GM19193 (cell line): ENCODE data around the gene DBN1.

Experiments used
- POLR2A ChIP-seq: IDR thresholded peaks from 4 replicates; pipeline ENCODE4 v1.6.1; 2011; ENCODE audit not compliant: insufficient read depth, insufficient read length; ENCODE audit errors: extremely low read depth

Gene DBN1

DNA sequence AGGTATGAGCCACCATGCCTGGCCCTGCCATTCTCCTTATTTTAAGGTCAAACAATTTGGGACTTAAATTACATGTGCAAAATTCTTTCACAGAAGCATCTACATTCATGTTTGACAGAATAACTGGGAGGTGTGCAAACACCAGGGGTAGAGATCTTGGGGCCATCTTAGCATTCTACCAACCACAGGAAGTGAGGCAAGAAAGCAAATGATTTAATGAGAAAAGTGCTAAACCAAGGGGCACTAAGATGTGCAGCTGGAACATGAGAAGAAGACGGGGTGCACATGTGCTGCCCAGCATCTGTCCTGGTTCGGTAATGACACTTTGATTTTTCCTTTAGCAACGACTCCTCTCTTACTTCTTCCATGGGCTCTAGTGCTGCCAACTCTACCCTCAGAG, 62.9 kb downstream of the DBN1 start:
- TF ChIP-seq POLR2A: no peak

DNA sequence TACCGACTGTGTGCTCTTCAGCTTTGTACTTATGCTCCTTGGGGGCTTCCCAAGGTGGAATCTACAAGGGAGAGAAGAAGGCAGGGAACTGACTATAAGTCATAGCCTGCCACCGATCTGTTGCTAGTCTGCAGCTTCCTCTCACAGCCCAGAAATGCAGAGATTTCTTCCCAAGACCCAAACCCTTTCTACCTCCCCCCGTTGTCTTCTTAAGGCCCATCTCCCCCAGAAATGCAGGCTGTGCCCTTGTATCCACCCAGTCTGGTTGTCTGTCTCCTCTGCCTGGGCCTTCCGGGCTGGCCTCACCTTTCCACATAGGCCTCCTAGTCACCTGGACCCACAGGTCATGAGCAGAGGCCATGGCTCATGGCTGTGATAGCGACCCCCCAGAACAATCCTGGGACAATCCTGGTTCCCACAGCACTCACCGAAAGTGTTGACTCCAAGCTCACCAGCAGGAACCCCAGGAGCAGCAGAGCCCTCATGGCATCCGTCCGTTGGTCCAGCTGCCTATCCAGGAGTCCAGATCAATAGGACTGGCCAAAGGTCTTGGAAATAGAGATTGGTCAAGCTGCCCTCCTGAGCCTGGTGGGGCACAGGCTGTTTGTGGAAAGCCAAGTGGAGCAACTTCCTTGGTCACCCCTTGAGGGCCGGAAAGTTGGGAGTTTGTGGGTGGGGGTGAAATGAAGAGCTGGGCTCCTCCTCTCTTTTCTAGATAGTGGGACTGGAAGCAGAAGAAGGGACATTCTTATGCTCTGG, 64.2 kb downstream of the DBN1 start, which contains the start of gene F12:
F12 (minus strand) TSS at position 522 of the 759 bp plus-strand sequence; CDS start at position 485, 37 bp downstream.
- no peak for TF ChIP-seq POLR2A
